HTR-8/SVneo (cell line): ENCODE data around the gene RANBP1.

ENCODE experiments used
- DNase-seq: peaks from one replicate; pipeline ENCODE4 v3.0.0; 2011; ENCODE audit warnings: low spot score, mixed read lengths; ENCODE audit not compliant: insufficient read length
- FAIRE-seq: peaks from 2 replicates; lab custom pipeline; 2011; peaks lifted over from hg19 to GRCh38; lab: Jason Lieb, UNC

The RANBP1 gene

DNA sequence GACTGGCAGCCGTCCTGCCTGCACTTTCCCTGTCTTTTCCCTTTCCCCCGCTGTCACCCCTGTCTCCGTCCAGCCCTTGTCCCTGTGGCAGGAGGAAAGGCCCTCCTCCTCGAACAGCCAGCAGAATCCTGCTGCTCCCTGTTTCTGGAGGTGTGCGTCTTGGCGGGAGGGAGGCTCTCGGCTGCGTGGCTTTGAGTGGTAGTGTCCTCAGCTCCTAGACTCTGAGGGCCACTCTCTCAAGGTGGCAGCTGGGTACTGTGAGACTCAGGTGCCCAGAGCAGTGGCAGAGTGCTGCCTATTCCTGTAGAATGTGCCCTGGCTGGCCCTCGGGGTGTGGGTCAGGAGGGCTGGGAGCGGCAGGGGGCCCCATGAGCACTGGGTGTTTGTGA is 9.1 kb upstream of the RANBP1 start:
- DNase-seq (no peak), FAIRE-seq (no peak)

DNA sequence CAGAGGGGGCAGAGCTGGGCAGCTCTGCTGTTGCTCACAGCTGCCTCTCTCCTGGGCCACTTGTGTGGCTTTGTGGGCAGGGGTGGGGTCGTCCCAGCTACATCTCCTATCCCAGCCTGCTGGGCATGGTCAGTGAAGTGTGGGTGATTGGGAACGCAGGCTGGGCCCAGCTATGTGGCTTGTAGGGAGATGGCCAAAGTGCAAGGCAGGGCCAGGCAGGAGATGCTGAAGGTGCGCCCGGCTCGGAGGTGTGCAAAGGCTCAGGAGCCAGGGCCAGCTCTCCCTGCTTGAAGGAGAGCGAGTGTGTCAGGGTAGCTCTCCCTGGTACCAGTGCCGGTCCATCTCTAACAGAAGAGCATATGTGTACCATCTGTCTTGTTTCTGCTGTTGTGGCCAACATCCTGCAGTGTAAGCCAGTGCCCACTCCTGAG is 8.4 kb upstream of the RANBP1 start:
- DNase-seq (no peak), FAIRE-seq (no peak)

DNA sequence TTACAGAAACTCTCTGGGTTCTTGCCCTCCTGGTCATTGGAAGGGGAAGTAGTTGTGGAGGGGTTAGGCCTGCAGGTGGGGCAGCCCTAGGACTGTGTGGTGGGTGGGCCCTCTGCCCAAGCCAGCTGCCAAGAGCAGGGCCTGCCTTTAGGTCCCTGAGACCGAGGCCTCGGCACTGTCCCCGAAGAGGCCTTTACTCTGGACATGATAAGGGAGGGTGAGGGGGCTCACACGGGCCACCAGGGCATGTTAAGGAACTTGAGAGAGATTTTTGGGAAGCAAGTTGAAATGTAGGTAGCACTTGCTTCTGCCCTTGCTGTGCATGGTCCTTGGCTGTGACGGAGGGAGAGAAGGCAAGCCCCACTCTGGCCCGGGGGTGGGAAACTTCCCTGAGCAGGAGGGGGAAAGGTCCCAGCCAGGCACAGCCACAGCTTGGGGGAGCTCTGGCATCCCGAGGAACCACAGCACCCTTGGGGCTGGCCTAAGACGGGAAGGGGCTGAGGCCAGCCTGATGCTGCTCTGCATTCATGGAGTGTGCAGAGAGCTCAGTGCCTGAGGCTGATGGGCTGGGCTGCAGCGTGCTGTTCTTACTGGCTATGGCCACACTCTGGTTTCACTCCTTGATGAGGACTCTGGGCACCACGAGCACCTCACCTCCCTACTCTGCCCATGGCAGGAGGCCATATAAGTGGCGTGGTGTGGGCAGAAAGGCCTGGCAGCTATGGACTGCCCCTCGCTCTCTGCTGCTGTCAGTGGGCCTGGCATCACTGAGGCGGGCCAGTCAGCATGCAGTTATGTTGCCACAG is 7.8 kb upstream of the RANBP1 start:
- DNase-seq (no peak), FAIRE-seq (no peak)

DNA sequence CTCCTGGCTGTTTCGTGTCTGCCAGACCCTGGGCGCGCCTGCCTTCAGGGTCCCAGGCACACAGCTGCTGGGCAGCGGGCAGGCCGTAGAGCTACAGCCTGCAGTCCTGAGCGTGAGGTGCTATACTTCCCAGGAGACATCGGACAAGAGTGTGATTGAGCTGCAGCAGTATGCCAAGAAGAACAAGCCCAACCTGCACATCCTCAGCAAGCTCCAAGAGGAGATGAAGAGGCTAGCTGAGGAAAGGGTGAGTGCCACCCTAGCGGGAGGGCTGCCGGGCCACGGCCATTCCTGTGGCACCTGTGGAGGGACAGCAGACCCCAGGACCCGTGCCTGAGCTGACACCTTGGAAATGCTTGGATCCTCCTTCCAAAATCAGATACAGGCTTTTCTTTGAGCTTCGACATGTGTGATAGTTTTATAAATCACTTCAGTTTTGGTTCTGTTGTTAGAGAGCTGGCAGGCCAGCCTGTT is 7.1 kb upstream of the RANBP1 start:
- DNase-seq (no peak), FAIRE-seq (no peak)

DNA sequence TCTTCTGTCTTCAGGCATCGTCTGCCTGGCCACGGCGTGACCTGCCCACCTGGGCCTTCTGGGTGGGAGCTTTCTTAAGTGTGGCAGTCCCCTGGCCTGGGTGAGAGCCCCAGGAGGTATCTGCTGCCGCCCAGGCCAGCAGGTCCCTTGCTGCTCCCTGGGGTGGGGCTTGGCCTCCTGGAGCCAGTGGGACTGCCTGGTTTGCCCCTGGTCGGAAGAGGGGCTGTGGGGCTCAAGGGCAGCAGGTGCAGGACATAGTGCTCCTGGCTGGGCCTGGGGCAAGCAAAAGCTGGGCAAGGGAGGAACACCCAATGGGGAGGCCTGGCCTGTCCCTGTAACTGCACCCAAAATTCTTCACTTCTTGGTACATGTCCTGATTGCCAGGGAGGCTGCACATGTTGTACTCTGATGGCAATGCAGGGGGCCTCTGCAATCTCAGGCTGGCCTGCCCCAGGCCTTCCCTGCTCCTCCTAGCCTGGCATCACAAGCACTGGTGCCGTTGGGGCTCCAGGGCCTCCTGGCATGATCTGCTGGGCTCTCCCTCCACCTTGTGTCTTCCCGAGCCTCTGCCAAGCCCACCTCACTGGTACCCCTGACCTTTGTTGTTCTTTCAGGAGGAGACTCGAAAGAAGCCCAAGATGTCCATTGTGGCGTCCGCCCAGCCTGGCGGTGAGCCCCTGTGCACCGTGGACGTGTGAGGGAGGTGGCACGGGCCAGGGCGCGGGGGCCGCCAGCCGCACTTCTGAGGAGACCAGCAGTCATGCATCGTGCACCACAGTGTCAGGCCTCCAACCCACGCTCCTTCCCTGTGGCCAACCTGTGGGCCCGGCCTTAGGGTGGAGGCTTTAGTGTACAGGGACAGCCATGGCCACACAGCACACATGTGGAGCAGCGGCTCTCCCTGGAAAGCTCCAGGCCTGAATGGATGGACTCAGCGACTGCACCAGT is 6.2 kb upstream of the RANBP1 start:
- no peak for DNase-seq
- no peak for FAIRE-seq

DNA sequence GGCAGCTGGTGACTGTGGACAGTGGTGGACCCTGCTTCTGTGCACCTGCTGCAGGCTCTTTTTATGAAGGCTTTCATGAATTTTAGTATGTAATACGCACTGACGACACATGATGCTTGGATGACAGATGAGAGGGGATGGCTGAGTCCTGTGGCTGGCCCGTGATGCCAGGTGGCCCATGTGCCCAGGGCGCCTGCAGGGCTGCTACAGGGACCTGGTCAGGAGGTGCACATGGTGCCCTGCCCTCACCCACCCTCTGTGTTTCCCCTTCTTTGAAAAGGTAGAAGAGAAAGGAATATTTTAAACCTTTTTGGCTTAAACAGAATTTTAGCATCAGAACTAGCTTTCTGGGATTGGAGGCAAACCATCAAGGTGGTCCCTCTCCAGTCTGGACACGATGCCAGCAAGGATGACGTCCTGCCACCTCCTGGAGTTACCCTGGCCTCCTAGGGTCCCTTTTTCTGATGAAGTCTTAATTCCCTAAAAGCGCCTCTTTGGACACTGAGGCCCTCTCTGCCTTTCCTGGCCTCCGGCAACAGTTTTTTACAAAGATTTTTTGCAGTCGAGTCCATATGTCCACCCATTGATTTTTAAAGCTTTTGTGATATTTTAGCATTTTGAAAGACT is 5.4 kb upstream of the RANBP1 start:
- FAIRE-seq (no peak), DNase-seq (no peak)

DNA sequence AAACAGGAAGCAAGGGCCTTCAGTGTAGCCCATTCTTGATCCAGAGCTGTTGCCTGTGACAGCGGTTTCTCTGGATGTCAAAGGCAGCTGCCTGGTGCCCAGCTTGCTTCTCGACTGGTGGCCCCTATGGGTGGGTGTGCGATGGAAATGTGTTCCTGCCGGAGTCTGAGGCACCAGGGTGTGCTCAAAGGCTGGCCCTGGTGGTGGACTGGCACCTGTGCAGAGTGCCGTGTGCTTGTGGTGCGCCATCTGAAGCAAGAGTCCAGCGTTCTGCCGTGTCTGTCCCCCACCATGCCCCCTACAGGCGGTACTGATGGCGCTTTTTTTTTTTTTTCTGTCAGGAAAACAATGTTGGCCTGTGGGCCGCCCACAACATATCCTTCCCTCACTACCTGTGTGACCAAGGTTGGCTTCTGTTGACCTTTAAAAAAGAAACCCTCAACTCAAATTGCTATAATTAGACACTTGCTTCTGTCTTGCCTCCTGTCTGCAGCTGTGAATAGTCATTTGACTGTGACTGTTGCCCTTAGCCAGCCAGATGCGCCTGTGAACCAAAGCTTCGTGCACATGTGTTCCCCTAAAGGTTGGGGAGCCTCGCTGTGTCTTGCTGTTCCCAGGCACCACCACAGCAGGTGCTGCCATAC is 4.7 kb upstream of the RANBP1 start:
- FAIRE-seq = no peak
- no peak for DNase-seq

DNA sequence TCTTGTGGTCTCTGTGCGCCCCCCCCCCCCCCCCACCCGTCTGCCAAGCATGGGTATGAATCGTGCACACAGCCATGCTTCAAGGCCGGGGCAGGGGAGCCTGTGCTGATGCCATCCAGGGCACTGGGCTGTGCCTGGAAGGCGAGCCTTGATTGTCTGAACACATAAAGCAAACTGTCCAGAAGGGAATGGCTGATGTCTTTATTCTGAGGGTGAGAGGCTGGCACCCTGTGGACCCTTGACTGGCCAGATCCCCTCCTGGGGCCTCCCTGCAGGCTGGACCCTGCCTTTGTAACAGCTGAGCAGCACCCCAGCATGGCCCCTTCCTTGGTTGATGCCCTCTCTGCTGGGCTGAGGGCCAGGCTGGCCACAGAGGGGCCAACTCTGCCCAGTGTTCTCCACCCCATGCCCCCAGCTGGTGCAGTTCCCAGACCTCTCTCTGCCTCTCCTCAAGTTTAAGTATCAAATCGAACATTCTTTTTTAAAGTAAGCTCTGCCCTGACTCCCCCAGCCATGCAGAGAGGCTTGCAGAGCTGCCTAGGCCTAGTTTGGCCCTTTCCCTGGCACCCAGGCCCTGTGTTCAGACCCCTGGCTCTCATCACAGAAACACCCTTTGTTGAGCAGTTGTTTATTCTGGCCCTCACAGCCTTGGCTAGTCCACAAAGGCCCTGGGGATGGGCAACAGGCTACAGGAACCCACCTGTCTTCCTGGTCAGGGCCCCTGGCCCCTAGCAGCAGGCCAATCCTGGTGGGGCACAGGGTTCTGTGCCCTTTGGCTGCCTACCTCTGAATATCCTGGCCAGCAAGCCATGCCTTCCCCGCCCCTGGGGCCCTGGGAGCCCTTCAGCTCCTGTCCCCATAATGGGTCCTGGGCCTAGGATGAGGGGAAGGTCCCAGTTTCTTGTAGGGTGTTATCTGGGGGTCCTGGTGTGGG is 3.9 kb upstream of the RANBP1 start:
- no peak for DNase-seq
- no peak for FAIRE-seq

DNA sequence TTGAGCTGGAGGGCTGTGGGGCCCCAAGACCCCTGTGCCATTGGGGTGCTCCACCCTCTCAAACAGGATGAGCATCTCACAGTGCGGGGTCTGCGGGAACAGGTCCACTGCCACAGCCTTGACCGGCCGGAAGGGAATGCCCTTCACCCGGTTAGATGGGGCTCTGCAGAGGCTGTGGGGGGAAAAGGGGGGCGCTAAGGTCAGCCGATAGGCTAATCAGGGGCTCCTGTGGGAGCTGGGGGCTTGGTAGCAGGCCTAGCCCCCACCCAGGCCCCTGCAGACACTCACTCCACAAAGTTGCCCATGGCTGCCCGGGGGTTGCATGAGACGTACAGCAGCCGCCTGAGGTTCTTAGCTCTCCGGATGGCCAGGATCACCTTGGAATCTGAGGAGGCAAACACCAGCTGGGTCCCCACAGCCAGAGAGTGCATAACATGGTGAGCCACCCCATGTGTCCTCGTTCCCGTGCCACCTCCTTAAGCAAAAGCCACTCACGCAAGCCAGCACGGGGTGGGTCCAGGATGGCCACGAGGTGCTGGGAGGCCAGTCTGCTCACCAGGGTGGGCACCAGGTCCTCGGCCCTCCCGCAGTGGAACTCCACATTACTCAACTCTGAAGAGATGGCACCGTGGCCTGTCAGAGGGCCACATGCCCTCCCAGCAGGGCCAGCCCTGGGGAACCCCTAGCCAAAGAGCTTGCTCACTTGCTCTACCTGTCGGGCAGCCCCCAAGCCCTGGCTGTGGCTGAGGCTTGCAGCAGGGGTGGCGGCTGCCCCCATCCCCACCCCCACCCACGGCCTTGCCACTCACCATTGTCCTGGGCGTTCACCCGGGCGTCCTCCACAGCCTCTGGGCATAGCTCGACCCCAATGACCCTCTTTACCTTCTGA is 3.0 kb upstream of the RANBP1 start:
- no peak for DNase-seq
- FAIRE-seq = no peak

DNA sequence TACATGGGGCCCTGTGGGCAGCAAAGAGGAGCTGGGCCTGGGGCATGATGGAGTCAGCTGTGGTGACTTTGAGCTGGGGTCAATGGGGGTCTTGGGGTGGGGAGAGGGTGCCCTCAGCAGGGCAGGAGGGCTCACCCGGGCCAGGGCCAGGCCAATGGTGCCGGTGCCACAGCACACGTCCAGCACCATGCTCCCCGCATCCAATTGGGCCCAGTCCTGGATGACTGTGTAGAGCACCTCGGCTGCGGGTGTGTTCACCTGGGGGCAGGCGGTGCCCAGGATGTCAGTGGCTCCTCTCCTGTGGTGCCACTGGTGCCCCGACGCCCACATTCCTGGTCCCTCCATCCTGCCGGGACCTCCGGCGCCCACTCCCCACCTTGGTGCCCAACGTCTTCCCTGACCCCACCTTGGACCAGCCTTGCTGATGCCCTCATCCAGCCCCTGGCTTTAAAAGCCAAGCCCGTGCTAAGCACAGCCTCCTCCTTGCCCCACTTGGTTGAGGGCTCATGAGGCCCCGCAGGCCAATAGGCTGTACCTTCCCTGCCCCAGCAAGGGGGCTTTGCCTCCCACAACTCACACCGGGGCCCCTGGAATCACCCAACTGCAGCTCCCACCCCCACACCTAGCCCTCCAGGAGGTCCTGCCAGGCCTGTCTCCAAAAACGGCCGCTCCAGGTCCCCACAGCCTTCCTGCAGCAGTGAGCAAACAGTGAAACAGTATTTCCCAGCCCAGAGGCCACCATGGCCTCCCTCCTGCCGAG is 2.2 kb upstream of the RANBP1 start:
- no peak for DNase-seq
- no peak for FAIRE-seq

DNA sequence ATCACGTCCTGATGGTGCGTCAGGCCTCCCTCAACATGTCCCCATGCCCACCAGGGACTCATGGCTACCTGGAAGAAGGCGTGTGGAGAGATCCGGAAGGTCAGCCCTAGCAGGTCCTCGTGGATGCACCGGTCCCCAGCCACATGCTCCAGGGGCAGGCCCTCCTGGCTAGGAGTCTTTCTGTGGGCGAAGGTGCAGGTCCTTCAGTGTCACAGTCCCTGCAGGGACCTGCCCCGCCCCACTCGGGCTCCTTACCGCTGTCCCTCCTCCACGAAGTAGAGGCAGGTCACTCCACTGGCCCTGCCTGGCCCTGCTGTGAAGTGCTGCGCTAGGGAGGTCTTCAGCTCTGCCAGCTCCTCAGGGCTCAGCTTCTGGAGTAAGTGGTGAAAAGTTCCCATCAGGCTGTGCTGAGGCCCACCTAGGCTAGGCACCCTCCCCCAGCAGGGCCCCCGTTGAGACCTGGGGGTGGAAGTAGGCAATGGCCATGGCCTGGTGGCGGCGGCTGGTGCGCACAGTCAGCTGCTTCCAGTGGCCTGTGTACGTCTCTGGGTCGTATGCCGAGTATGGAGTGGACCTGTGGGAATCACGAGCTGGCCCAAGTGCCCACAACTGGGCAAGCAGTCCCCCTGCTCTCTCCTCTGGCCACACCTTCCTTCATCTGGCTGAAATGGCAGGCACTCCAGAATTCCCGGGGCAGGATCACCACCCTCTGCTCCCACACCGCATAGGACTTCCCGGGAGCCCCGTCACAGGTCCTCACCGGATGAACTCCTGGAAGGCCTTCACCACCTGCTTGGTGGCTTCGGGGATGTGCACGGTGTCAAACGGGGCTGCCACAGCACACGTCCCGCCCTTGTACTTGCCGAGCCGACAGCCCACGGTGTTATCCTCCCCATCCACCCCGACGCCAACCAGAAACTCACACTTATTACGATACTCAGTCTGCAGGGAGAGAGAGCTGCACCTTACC is 1.1 kb upstream of the RANBP1 start:
- FAIRE-seq (no peak), DNase-seq (no peak)

DNA sequence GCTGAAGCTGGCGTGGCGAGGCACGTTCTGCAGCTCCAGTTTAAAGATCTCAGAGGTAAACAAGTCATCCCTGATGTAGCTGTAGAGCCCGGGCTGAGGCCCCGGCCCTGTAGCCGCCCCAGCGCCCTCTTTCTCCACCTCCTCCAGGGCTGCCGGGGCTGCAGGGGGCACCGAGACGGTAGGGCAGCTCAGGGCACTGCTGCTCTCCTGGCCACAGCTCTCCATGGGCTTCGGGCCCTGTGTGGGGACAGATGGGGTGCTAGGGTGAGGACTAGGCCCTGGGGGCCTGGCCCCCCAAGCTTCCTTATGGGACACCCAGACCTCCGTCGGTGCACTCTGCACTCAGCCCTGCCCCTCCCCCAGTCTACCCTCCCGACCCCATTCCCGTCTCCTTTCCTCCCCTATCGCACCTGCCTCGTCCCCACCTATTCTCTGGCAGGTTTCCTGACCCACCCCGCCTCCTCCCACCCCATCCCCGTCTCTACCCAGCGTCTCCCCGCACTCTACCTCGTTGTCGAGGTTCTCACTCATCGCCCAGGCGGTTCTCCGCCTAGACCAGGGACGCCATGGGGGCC is 559 bp downstream of the RANBP1 start:
- DNase-seq (no peak), FAIRE-seq (no peak)

DNA sequence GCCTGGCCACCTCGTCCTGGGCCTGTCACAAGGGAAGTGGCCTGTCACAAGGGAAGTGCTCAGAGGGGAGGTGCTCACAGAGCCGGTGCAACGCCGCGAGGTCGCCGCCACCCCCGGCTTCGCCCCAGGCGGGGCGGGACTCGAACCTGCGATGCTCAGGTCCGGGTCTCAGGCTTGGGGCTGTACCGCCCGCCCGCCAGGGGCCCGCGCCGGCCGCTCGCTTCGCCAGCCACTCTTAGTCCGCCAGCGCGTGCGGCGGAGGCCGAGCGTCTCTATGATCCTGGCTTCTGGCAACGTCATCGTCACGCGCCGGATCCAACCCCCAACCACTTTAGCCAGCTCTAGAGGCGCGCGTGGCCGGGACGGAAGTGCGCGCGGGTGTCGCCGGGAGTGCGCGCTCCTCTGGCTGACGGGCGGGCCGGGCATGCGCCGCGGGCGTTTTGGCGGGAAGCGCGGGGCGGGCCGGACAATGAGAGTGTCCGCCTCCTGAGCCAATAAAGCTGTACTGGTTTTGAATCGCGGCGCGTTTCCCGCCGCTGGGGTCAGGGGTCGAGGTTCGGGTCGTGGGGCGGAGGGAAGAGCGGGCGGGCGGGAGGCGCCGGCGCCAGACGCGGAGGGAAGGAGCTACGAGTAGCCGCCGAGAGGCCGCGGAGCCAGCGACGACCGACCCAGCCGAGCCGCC is 1.2 kb downstream of the RANBP1 start, which contains the start of gene TRMT2A:
TSS of gene TRMT2A (minus strand) at position 276 of the 682 bp plus-strand sequence. CDS start 320 bp downstream, outside the sequence.
- FAIRE-seq (peak; percentile 97), DNase-seq (peak; percentile 90)

DNA sequence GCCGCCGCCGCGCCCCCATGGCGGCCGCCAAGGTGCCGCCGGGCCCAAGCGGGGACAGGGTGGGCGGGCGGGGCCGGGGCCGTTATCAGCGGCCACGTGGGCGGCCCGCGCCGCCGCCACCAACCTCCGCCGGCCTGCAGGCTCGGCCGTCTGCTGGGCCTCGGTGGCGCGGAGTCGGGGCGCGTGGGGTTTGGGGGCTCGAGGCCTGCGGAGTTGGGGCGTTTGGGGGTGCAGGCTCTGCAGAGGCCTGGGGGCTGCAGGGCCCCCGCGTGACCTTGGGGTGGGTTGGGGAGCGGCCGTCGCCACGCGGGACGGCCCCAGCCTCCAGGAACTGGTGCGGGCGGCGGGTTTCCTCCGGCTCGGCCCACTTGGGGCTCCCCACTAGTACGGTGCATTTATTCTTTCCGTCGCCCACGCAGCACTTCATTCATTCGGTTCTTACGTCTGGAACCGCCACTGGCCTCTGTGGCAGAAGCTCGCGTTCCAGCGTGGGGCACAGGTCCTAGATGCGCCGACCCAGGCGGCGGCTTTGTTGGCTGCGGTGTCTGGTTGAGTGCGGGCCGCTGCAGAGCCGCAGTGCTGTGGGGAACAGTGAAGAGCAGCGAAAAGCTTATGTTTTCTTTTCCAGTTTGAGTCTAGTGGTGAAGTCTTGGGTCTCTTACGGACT is 1.9 kb downstream of the RANBP1 start:
- DNase-seq (no peak), FAIRE-seq (no peak)
